Left cardiac atrium (tissue), 4 donors: ENCODE measurements around the gene SLC39A13. TPM values are rescaled to one million over a fixed set of nuclear protein-coding genes. Genes with fewer than 3 reads are reported as not detected.

Source experiments
- ATAC-seq, 2 donors: fragments of 200-7000 bp; cut with Tn5 transposase; one replicate each; pipeline ENCODE4 v1.9.1; 2020; ENCODE audit warnings: mild to moderate bottlenecking in 2 of 2, moderate library complexity in 2 of 2
- DNase-seq: peaks from one replicate; pipeline ENCODE4 v3.0.0-alpha.2; 2020
- intact Hi-C, 2 donors: fragments of 100-400 bp; cut with DNase I; formaldehyde crosslinking; loops; one replicate each; pipeline versions ENCODE4 v1.14.1 to v1.15.1; 2022 to 2023
- total RNA-seq, 2 donors: library from RNA; stranded (reverse); fragmentation: NEBNext Ultra II Directional; extraction: Animal tissue kit (Norgen Biotek cat#: 25700); gene quantifications; one replicate each; pipeline ENCODE4 v1.2.1, GENCODE V29; 2021
- donor health status: DM: no; HTN: yes; CAD: no.
- donor health status: DM: no; HTN: yes; CAD: no; lungs with severe emphysema.
- donor health status: DM: yes; HTN: yes; CAD: no.
- donor health status: Dilated cardiomyopathy.

The SLC39A13 gene
- total RNA-seq, 2 donors from 2014 or later, result 35.5 to 53.4 TPM

DNA sequence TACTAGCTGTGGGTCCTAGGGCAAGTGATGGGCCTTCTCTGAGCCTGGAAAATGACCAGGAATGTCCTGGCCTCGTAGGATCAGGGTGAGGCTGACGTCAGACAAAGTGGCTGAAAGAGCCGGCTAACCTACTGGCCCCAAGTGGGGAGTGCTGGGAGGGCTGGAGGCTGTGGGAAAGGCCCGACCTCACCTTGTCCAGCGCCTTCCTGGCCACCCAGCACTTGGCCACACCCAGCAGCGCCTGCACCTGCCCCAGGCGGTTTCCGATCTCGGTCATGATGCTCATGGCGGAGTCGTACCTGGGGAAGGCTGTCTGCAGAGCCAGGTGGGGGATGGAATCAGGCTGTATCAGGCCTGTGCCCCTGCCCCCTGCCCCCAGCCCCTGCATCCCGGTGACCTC lies 33.0 kb downstream of the SLC39A13 start:
- intact Hi-C loops, result no loop called here
- ATAC-seq (no peak), DNase-seq (no peak)

DNA sequence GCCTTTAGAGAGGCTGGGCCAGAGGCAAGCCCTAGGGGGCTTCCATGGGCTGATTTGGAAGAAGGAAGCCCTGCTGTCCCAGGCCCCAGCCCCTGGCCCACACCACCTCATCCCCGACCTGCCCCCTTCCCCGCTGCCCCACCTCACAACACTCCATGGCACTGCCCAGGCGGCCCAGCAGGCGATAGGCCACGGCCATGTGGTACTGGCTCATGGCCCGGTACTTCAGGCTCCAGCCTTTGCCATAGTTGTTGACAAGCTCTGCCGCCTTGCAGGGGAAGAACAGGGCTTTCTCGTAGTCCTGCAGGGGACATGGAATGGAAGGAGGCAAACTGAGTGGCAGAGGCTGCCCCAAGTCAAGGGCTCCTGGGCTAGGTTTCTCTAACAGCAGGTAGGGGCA lies 34.1 kb downstream of the SLC39A13 start:
- peak; percentile 59 to 89 for ATAC-seq

GRCh38 chr11:47443028-47443700 lies 34.8 kb downstream of the SLC39A13 start:
- intact Hi-C loops, result no loop called here
- DNase-seq, result no peak
- no peak for ATAC-seq

More for the DNA sequence above, 34.1 kb downstream of the SLC39A13 start:
- intact Hi-C loops, result no loop called here
- DNase-seq, result no peak

DNA sequence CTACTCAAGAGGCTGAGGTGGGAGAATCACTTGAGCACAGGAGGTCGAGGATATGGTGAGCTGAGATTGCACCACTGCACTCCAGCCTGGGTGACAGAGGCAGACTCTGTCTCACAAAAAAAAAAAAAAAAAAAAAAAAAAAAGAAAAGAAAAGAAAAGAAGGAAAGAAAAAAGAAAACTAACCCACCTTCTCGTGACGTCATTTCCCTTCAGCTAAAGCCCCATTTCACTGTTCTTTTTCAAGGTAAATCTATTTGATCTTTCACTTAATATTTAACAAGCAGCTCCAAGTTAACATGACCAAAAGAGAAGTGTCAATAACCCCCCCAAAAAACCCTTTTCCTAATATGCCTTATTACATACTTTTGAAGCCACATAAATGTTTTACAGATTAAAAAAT lies 35.4 kb downstream of the SLC39A13 start:
- intact Hi-C loops, result no loop called here
- DNase-seq (no peak), ATAC-seq (no peak)

- intact Hi-C loops, result no loop called here
- ATAC-seq (no peak), DNase-seq (no peak)
Measured at GRCh38 chr11:47445840-47446239, 37.5 kb downstream of the SLC39A13 start.

GRCh38 chr11:47446833-47447232 lies 38.4 kb downstream of the SLC39A13 start:
- DNase-seq (no peak), ATAC-seq (no peak)
- intact Hi-C loops, result no loop called here

- intact Hi-C loops, result no loop called here
- ATAC-seq (no peak), DNase-seq (no peak)
Measured at GRCh38 chr11:47447906-47448305, 39.5 kb downstream of the SLC39A13 start.

DNA sequence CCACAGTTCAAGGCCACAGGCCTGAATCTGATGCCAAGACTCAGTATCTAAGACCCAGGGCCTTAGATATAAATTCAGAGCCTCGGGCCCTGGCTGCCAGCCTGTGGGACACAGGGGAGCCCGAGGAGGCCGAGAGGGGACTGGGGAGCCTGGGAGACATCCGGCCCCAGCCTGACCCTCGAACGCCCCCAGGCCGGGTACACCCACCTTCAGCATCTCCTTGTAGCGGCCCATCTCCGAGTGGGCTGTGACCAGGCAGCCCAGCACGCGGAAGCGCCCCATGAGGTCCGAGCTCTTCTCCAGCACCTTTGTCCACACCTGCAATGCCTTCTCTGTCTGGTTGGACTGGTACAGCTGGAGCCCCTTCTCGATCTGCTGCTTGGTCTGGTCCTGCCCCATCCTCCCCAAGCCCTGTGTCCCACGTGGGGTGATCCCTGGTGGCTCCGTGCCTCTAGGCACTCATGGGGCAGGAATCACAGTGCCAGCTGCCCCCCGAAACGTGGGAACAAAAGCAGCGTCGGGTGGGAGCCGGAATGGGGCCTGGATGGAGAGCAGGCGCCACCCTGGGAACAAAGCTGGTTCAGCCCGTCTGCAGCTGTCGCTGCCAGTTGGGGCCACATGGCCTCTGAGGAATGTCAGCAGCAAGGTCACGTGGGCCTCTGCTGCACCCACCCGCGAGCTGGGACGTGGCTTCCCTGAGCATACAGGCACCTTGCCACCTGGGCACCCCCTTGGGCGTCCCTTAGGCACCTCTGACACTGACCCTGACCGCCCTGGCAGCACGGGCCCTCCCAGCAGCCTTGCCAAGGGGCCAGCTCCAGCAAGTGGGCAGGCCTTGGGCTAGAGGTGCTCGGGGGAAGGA lies 40.4 kb downstream of the SLC39A13 start, which contains the start of gene RAPSN:
TSS of gene RAPSN (minus strand) at position 571 of the 862 bp plus-strand sequence. CDS start at position 399, 172 bp downstream.
- ATAC-seq (peak in 1 of 2 donors; percentile 67), DNase-seq (no peak)
- intact Hi-C loops, result no loop called here

- intact Hi-C loops, result no loop called here
- no peak for ATAC-seq
- DNase-seq, result no peak
Measured at GRCh38 chr11:47449541-47449940, 41.2 kb downstream of the SLC39A13 start.

DNA sequence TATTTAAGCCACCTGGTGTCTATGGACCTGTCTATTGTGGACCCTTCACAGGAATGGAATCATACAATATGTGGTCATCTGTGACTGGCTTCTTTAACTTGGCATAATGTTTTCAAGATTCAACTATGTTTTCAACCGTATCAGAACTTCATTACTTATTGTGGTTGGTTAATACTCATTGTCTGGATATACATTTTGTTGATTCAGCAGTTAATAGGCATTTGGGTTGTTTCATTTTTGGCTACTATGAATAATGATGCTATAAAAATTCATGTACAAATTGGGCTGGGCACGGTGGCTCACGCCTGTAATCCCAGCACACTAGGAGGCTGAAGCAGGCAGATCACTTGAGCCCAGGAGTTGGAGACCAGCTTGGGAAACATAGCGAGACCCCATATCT lies 43.0 kb downstream of the SLC39A13 start:
- ATAC-seq, result no peak
- no peak for DNase-seq
- intact Hi-C loops, result loop anchor here in 1 of 2 donors (5.0 kb wide), 1 partner anchor 74 kb away; the partner anchor contains the start of gene SPI1

GRCh38 chr11:47451990-47452389 lies 43.6 kb downstream of the SLC39A13 start:
- intact Hi-C loops, result loop anchor here in 1 of 2 donors (5.0 kb wide), 1 partner anchor 75 kb away; the partner anchor contains the start of gene SPI1
- no peak for DNase-seq

GRCh38 chr11:47453365-47453764 lies 45.0 kb downstream of the SLC39A13 start:
- ATAC-seq (no peak), DNase-seq (no peak)
- intact Hi-C loops, result loop anchor here in 1 of 2 donors (5.0 kb wide), 1 partner anchor 76 kb away; the partner anchor contains the start of gene SPI1

More at GRCh38 chr11:47451990-47452389, 43.6 kb downstream of the SLC39A13 start:
- ATAC-seq, result no peak

GRCh38 chr11:47454258-47454671 lies 45.9 kb downstream of the SLC39A13 start:
- ATAC-seq, result peak; percentile 90 to 91
- peak; percentile 72 for DNase-seq

DNA sequence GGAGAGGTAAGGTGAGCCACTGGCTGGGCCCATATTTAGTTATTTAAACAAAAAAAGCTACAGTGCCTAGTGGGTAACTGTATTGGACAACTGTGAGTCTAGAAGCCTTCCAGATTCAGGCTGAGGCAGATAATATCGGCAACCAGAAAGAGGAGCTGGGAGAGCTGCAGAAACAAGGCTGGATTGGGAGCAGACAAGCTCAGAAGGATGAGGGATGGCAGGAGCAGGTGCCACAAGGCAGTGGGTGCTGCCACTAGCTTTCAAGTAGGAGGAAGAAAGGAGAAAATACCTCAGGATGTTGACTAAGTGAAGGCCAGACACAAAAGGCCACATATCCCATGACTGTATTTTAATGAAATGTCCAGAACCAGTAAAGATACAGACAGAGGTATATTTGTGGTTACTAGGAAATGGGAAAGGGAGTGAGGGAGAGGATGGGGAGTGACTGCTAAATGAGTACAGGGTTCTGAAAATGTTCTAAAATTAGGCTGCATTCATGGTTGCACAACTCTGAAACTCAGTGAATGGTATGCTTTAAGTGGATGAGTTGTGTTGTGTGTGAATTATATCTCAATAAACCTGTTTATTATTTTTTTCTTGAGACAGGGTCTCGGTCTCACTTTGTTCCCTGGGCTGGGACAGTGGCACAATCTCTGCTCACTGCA lies 52.3 kb downstream of the SLC39A13 start:
- no peak for DNase-seq
- ATAC-seq, result no peak
- intact Hi-C loops, result no loop called here

More at GRCh38 chr11:47454258-47454671, 45.9 kb downstream of the SLC39A13 start:
- intact Hi-C loops, result loop anchor here (2.0 to 5.0 kb wide), 2 partner anchors 77 to 79 kb away; partner anchors contain the start of gene SPI1 (in 1 of the 2)

GRCh38 chr11:47461876-47462275 lies 53.5 kb downstream of the SLC39A13 start:
- ATAC-seq (no peak), DNase-seq (no peak)
- intact Hi-C loops, result no loop called here

DNA sequence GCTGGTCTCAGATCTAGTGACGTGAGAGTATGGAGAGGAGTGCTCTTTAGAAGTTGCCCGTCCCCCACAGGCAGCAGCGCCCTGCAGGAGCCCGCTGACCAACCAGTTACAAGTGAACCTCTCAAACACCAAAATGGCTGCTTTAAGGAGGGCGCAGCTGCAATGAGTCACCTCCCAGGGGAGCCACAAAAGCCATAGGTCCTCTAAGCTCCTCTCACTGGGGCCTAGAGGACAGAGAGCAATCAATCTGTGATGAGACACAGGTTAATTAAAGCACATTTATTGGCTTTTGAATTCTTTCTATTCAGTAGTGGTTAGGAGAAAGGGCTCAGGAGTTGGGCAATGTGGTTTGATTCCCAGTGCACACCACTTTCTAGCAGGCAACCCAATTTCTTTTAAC lies 56.1 kb downstream of the SLC39A13 start:
- DNase-seq (no peak), ATAC-seq (no peak)
- intact Hi-C loops, result no loop called here
